ENCODE results near the gene HNMT.
A peak's percentile ranks its signal among the peaks of the same experiment; 100 is the strongest.

The HNMT gene

DNA sequence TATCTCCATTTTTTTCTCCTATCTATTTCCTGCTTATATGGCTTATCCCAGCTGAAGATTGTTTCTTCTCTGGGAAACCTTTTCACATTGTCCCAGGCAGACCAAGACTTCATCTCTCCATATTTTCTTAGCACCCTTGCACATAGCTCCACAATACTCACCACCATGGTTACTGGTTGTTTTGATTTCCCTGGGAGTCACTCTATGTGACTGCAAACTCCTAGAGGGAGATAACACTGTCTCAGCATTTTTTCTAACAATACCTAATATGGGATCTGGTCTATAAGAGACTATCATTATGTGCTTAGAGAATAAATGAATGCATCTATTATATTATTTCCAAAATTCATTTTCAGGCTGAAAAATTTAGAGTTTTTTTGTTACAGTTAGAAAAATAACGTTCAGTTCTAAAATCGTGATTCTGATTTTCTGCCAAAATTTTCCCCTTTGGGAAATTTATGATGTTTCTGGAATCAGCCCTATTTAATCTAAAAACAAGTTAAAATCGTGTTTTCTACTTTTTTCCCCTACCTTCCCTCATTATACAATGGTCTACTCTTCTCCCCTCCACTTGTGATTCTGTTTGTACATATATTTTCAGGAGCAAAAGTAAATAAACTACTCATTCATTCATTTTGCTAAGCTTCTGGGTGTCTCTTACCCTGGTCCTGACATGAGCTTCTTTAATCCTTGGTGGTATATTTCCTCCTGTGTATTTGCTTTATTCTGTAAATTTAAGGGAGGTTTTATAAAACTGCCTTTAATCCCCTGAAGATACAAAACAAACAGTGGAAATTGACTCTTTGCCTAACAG, 95.4 kb downstream of the HNMT start:
- TF ChIP-seq TAF1 (IDR thresholded peaks at IDR 0.05; ENCODE audit: borderline replicate concordance, insufficient read depth, low read length) (no peak), SIN3A (IDR thresholded peaks at IDR 0.05; ENCODE audit: borderline replicate concordance, insufficient read depth, low read length) (no peak), POLR2AphosphoS5 (IDR thresholded peaks at IDR 0.05; ENCODE audit: low read depth, low read length) (no peak)

DNA sequence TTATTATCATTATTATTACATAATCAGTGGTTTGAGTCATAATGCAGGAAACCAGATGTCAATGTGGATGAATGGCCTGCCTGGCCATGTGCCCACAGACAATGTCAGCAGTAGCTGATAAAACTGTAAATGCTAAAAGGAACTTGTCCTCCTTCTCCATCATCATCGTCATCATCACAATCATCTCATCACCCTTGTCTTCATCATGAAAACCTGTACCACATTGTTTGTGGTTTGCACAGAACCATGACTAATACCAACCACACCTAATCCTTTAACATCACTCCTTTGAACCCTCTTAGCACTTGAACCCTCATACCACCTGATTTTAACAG, 96.0 kb downstream of the HNMT start:
- TF ChIP-seq FOXP2 (optimal IDR thresholded peaks at IDR 0.05; ENCODE audit: borderline replicate concordance, extremely low read depth, extremely low read length, insufficient read depth), result no peak
- no peak; the same call in 1 of the 2 replicates for TF ChIP-seq SIN3A (IDR thresholded peaks at IDR 0.05; ENCODE audit: borderline replicate concordance, insufficient read depth, low read length)
- TF ChIP-seq TAF1 (IDR thresholded peaks at IDR 0.05; ENCODE audit: borderline replicate concordance, insufficient read depth, low read length), result no peak
- peak in 1 of 2 experiments; percentile 63; a peak in 1 of 4 replicates for TF ChIP-seq REST (IDR thresholded peaks at IDR 0.05; ENCODE audit: insufficient read depth in 1 of 2, low read depth in 2 of 2, low read length in 2 of 2)
- TF ChIP-seq POLR2AphosphoS5 (IDR thresholded peaks at IDR 0.05; ENCODE audit: low read depth, low read length), result peak; percentile 49; the same call in 1 of the 2 replicates

DNA sequence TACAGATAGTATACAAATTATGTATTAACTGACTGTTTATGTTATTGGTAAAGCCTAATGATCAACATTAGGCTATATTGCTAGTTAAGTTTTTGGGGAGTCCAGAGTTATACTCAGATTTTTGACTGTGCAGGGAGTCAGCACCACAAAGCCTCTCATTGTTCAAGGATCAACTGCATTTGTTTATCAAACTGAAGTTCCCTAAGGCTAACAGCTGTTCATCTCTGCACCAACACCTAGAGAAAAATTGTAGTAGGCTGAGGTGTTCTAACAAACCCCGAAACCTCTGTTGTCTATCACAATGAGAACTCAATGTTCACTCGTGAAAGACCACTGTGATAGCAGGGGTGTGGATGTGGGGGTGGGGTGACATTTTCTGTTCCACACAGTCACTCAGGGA, 97.7 kb downstream of the HNMT start:
- TF ChIP-seq SIN3A (IDR thresholded peaks at IDR 0.05; ENCODE audit: borderline replicate concordance, insufficient read depth, low read length), result no peak
- no peak for TF ChIP-seq REST (IDR thresholded peaks at IDR 0.05; ENCODE audit: insufficient read depth in 1 of 2, low read depth in 2 of 2, low read length in 2 of 2)
- no peak for TF ChIP-seq POLR2AphosphoS5 (IDR thresholded peaks at IDR 0.05; ENCODE audit: low read depth, low read length)
- TF ChIP-seq FOXP2 (optimal IDR thresholded peaks at IDR 0.05; ENCODE audit: borderline replicate concordance, extremely low read depth, extremely low read length, insufficient read depth), result no peak

DNA sequence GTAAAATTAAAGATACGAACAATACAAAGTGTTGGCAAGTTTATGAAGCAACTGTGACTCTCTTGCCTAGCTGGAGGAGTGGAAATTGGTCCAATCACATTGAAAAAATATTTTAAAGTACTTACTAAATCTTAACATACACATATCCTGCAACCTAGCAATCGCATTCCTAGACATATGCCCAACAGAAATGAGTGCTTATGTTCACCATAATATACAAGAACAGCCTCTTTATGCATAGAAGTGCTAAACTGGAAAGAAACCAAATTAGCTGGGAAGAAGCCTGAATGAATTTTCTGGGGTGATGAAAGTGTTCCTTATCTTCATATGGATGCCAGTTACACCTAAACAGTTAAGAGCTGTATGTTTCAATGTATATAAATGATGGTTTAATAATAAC, 98.9 kb downstream of the HNMT start:
- TF ChIP-seq TAF1 (IDR thresholded peaks at IDR 0.05; ENCODE audit: borderline replicate concordance, insufficient read depth, low read length) (no peak), POLR2AphosphoS5 (IDR thresholded peaks at IDR 0.05; ENCODE audit: low read depth, low read length) (no peak), REST (IDR thresholded peaks at IDR 0.05; ENCODE audit: insufficient read depth in 1 of 2, low read depth in 2 of 2, low read length in 2 of 2) (no peak), FOXP2 (optimal IDR thresholded peaks at IDR 0.05; ENCODE audit: borderline replicate concordance, extremely low read depth, extremely low read length, insufficient read depth) (no peak), SIN3A (IDR thresholded peaks at IDR 0.05; ENCODE audit: borderline replicate concordance, insufficient read depth, low read length) (no peak)
